Coronary artery (tissue), 2 donors: ENCODE measurements around the gene CCDC68.

Experiments used
- DNase-seq: peaks from one replicate; pipeline ENCODE4 v3.0.0-alpha.2; 2017; ENCODE audit warnings: low spot score
- H3K27ac ChIP-seq, 2 donors: fragments of 200-600 bp; sonication (generic); one replicate each; pipeline ENCODE4 v1.5.1; 2016 to 2019
- H3K4me3 ChIP-seq: fragments of 200-600 bp; sonication (generic); 2 replicates; pipeline ENCODE4 v1.5.1; 2016; ENCODE audit warnings: mild to moderate bottlenecking, moderate library complexity
- CTCF ChIP-seq: fragments of 200-600 bp; sonication (generic); IDR thresholded peaks from one replicate; pipeline ENCODE4 v1.5.1; 2019; ENCODE audit warnings: antibody characterized with exemption

The CCDC68 gene

DNA sequence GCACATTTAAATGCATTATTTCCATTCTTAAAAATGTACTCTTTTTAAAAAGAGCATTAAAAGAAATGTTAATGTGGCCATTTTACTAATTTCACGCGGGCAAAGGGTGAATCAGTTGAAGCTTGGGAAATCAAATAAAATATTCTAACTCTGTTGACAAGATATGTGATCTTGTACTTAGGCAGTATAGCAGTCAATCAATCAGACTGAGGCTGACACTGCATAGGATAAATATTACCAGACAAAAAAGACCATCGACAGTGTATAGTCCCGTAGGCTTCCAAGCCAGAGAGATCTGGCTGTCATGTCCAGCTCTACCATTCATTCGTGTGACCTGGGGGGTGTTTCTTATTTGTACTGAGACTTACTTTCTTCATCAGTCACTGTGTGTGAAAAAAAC, 39.8 kb upstream of the CCDC68 start:
- Histone ChIP-seq H3K27ac (no peak overlapping the region), H3K4me3 (no peak overlapping the region)
- DNase-seq, result no peak
- no peak for TF ChIP-seq CTCF

GRCh38 chr18:54995421-54996143, 36.3 kb upstream of the CCDC68 start:
- Histone ChIP-seq H3K27ac (no peak overlapping the region), H3K4me3 (no peak overlapping the region)
- DNase-seq, result no peak
- TF ChIP-seq CTCF, result no peak

DNA sequence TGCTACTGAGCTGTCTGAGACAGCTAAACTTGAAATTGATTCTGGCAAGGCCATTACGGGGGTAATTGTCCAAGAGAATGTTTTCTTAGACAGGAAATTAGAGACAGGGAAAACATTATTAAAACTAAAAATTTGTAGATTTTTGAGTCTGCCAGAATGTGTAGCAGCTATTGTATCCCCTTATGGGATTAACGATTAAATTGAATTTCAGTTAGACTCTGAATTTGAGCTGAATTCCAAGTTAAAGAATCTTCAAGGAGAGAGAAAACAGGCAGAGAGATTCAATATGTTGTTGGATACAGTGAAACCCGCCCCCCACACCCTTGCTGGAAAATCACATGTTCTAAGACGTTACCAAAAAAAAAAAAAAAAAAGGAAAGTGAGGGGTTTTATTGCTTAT, 32.7 kb upstream of the CCDC68 start:
- no peak for DNase-seq
- no peak overlapping the region for H3K27ac ChIP-seq
- H3K4me3 ChIP-seq, result no peak overlapping the region
- TF ChIP-seq CTCF, result no peak

GRCh38 chr18:54984908-54985307, 25.6 kb upstream of the CCDC68 start:
- no peak for TF ChIP-seq CTCF
- H3K27ac ChIP-seq, result no peak overlapping the region
- no peak overlapping the region for H3K4me3 ChIP-seq
- no peak for DNase-seq

- no peak overlapping the region for H3K4me3 ChIP-seq
- H3K27ac ChIP-seq, result no peak overlapping the region
- no peak for DNase-seq
- no peak for TF ChIP-seq CTCF
These were observed 24.5 kb upstream of the CCDC68 start for GRCh38 chr18:54983791-54984190.

DNA sequence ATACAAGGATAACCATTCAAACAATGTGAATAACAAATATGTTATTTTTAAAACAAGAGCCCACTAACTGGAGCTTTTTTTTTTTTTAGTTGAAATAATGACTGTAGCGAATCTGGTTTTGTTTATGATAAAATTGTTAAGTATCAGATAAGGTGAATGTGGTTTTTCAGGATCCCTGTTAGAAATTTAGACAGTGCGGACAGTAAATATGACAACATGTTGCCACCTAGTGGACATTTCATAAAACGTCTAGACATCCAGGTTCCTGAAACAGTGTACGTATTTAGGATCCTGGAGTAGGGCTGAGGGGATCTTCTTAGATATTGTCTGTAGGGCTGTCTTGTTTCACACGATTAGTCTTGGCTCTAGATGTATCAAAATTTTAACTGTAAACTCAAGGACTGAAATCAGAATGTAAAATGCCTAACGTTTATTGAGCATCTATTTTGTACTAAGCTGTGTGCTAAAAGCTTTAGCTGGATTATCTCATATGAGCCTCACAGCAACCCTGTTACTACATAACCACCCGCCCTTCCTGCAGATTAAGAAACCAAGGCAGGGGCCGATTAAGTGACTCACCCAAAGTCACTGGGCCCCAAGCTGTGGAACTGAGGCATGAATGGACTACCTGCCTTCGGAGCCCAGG, 23.9 kb upstream of the CCDC68 start:
- H3K27ac ChIP-seq, result no peak overlapping the region
- TF ChIP-seq CTCF, result no peak
- no peak overlapping the region for H3K4me3 ChIP-seq
- no peak for DNase-seq

- H3K4me3 ChIP-seq, result no peak overlapping the region
- no peak for TF ChIP-seq CTCF
- no peak for DNase-seq
- no peak overlapping the region for H3K27ac ChIP-seq
These were observed 21.8 kb upstream of the CCDC68 start for GRCh38 chr18:54981076-54981475.
